GF-D8 (cell line): ENCODE results near the gene TPM1.
"Not testable (repeated sequence)": the region's sequence is repeated elsewhere in the genome, so short reads cannot be mapped to it uniquely, and the experiment has no call there.

Experiments
- DNase-seq: peaks from one replicate; lab custom pipeline; 2025; lab: John Stamatoyannopoulos, UW

The TPM1 gene

GRCh38 chr15:63099581-63099980 lies 57.0 kb downstream of the TPM1 start:
- not testable (repeated sequence) for DNase-seq

- no peak for DNase-seq
Measured at GRCh38 chr15:63103416-63103815, 60.9 kb downstream of the TPM1 start.

- DNase-seq, result no peak
Measured at GRCh38 chr15:63104727-63105126, 62.2 kb downstream of the TPM1 start.

GRCh38 chr15:63105354-63105753 lies 62.8 kb downstream of the TPM1 start:
- DNase-seq, result not testable (repeated sequence)

- no peak for DNase-seq
Measured at GRCh38 chr15:63107895-63108546, 65.5 kb downstream of the TPM1 start.

- DNase-seq, result no peak
Measured at GRCh38 chr15:63109498-63109897, 67.0 kb downstream of the TPM1 start.

GRCh38 chr15:63109920-63110319 lies 67.4 kb downstream of the TPM1 start:
- DNase-seq, result no peak

GRCh38 chr15:63110428-63111026 lies 68.0 kb downstream of the TPM1 start:
- no peak for DNase-seq

GRCh38 chr15:63111481-63111880 lies 68.9 kb downstream of the TPM1 start:
- DNase-seq, result no peak

- no peak for DNase-seq
Measured at GRCh38 chr15:63112871-63113270, 70.3 kb downstream of the TPM1 start.

GRCh38 chr15:63114465-63114864 lies 71.9 kb downstream of the TPM1 start:
- DNase-seq, result no peak
